CD4-positive, alpha-beta T cell treated with Interleukin-10 for 1 hour (primary cell): ENCODE results near the gene MAMDC2.

Source experiments
- DNase-seq: peaks from one replicate; pipeline ENCODE4 v3.0.0-alpha.2; 2020

The MAMDC2 gene

GRCh38 chr9:70111042-70111602 lies 67.5 kb downstream of the MAMDC2 start:
- DNase-seq: peak; percentile 47

GRCh38 chr9:70111641-70112236 lies 68.1 kb downstream of the MAMDC2 start:
- no peak for DNase-seq

- DNase-seq: no peak
These were observed 69.3 kb downstream of the MAMDC2 start for GRCh38 chr9:70112981-70113380.

- DNase-seq: peak; percentile 13
These were observed 69.9 kb downstream of the MAMDC2 start for GRCh38 chr9:70113403-70114022.

- DNase-seq: no peak
These were observed 71.2 kb downstream of the MAMDC2 start for GRCh38 chr9:70114898-70115297.

- no peak for DNase-seq
These were observed 74.2 kb downstream of the MAMDC2 start for GRCh38 chr9:70117835-70118319.

GRCh38 chr9:70119786-70120185 lies 76.1 kb downstream of the MAMDC2 start:
- no peak for DNase-seq

GRCh38 chr9:70120834-70121510 lies 77.3 kb downstream of the MAMDC2 start:
- no peak for DNase-seq

GRCh38 chr9:70121818-70122436 lies 78.3 kb downstream of the MAMDC2 start:
- no peak for DNase-seq

- DNase-seq: no peak
These were observed 80.0 kb downstream of the MAMDC2 start for GRCh38 chr9:70123695-70124094.

GRCh38 chr9:70125621-70126263 lies 82.1 kb downstream of the MAMDC2 start:
- no peak for DNase-seq

GRCh38 chr9:70127036-70127435 lies 83.4 kb downstream of the MAMDC2 start:
- DNase-seq: no peak

- no peak for DNase-seq
These were observed 84.1 kb downstream of the MAMDC2 start for GRCh38 chr9:70127540-70128416.

GRCh38 chr9:70130266-70130665 lies 86.6 kb downstream of the MAMDC2 start:
- DNase-seq: no peak

- no peak for DNase-seq
These were observed 87.6 kb downstream of the MAMDC2 start for GRCh38 chr9:70131296-70131695.

- DNase-seq: no peak
These were observed 89.9 kb downstream of the MAMDC2 start for GRCh38 chr9:70133253-70134208.

- no peak for DNase-seq
These were observed 90.7 kb downstream of the MAMDC2 start for GRCh38 chr9:70134360-70134759.

- DNase-seq: no peak
These were observed 91.5 kb downstream of the MAMDC2 start for GRCh38 chr9:70135176-70135575.

- no peak for DNase-seq
These were observed 93.0 kb downstream of the MAMDC2 start for GRCh38 chr9:70136632-70137031.

- DNase-seq: no peak
These were observed 93.9 kb downstream of the MAMDC2 start for GRCh38 chr9:70137577-70137976.

GRCh38 chr9:70142101-70142500 lies 98.5 kb downstream of the MAMDC2 start:
- no peak for DNase-seq
